Neuronal stem cell (in vitro differentiated cells): ENCODE data around the gene SLC25A6.

Experiments
- DNase-seq: peaks from one replicate; pipeline ENCODE4 v3.0.0-alpha.2; 2013; ENCODE audit warnings: low spot score
- H2AFZ ChIP-seq: one replicate; pipeline ENCODE4 v1.6.1; 2013; ENCODE audit warnings: mild to moderate bottlenecking, low read length, inconsistent platforms
- H2AK5ac ChIP-seq: 2 replicates; pipeline ENCODE4 v1.6.1; 2013; ENCODE audit warnings: low read depth, mild to moderate bottlenecking, inconsistent platforms, low read length, moderate library complexity, mixed read lengths
- H2BK120ac ChIP-seq: 2 replicates; pipeline ENCODE4 v1.6.1; 2013; ENCODE audit warnings: low read depth, mild to moderate bottlenecking, inconsistent platforms, low read length, moderate library complexity, mixed read lengths
- H2BK12ac ChIP-seq: one replicate; pipeline ENCODE4 v1.6.1; 2013; ENCODE audit warnings: low read length, inconsistent platforms
- H2BK15ac ChIP-seq: 2 replicates; pipeline ENCODE4 v1.6.1; 2013; ENCODE audit warnings: mild to moderate bottlenecking, low read length, inconsistent platforms, mixed read lengths
- H2BK5ac ChIP-seq: one replicate; pipeline ENCODE4 v1.6.1; 2013; ENCODE audit warnings: inconsistent platforms, mild to moderate bottlenecking, low read length, moderate library complexity
- H3K14ac ChIP-seq: one replicate; pipeline ENCODE4 v1.6.1; 2013; ENCODE audit warnings: low read length, inconsistent platforms
- H3K18ac ChIP-seq: 2 replicates; pipeline ENCODE4 v1.6.1; 2013; ENCODE audit warnings: low read length, inconsistent platforms
- H3K23ac ChIP-seq: 2 replicates; pipeline ENCODE4 v1.6.1; 2013; ENCODE audit warnings: low read depth, mild to moderate bottlenecking, mixed read lengths, low read length, inconsistent platforms; ENCODE audit not compliant: poor library complexity
- H3K27ac ChIP-seq: replicated peaks from 3 replicates; pipeline ENCODE4 v1.5.1; 2013; ENCODE audit warnings: low read length, inconsistent platforms
- H3K27me3 ChIP-seq, 3 experiments: 2 replicates each; pipeline ENCODE4 v1.6.1; 2013; ENCODE audit warnings: low read length in 3 of 3, mild to moderate bottlenecking in 2 of 3, inconsistent platforms in 1 of 3, low read depth in 1 of 3, mixed read lengths in 1 of 3, moderate library complexity in 1 of 3; ENCODE audit not compliant: control insufficient read depth in 3 of 3, insufficient read depth in 3 of 3
- H3K36me3 ChIP-seq, 2 donors: replicated peaks in 1 of 2; 2 replicates each; pipeline ENCODE4 v1.6.1; 2013; ENCODE audit warnings: low read length in 2 of 2; ENCODE audit not compliant: control insufficient read depth in 2 of 2, insufficient read depth in 2 of 2
- H3K4ac ChIP-seq: 2 replicates; pipeline ENCODE4 v1.6.1; 2013; ENCODE audit warnings: inconsistent platforms, mild to moderate bottlenecking, low read length, moderate library complexity
- H3K4me1 ChIP-seq, 2 donors: 1 replicate in 1 of 2; 2 replicates in 1 of 2; pipeline ENCODE4 v1.6.1; 2013; ENCODE audit warnings: low read length in 2 of 2, low read depth in 1 of 2; ENCODE audit not compliant: control insufficient read depth in 2 of 2, insufficient read depth in 1 of 2
- H3K4me2 ChIP-seq: one replicate; pipeline ENCODE4 v1.6.1; 2013; ENCODE audit warnings: mild to moderate bottlenecking, low read length, inconsistent platforms; ENCODE audit not compliant: insufficient read depth, poor library complexity, severe bottlenecking
- H3K4me3 ChIP-seq, 2 donors: 2 replicates each; pipeline ENCODE4 v1.5.1; 2013; ENCODE audit warnings: low read length in 2 of 2, mild to moderate bottlenecking in 2 of 2, inconsistent platforms in 1 of 2, moderate library complexity in 1 of 2
- H3K79me1 ChIP-seq: one replicate; pipeline ENCODE4 v1.6.1; 2013; ENCODE audit warnings: low read depth, mild to moderate bottlenecking, inconsistent platforms, low read length, moderate library complexity
- H3K9ac ChIP-seq: one replicate; pipeline ENCODE4 v1.6.1; 2013; ENCODE audit warnings: mild to moderate bottlenecking, low read depth, low read length, inconsistent platforms; ENCODE audit not compliant: poor library complexity
- H3K9me3 ChIP-seq, 2 donors: replicated peaks in 1 of 2; 2 replicates each; pipeline versions ENCODE3 to v1.6.1; 2013; ENCODE audit warnings: low read length in 2 of 2, mild to moderate bottlenecking in 2 of 2, inconsistent platforms in 1 of 2, low read depth in 1 of 2, mixed read lengths in 1 of 2, moderate library complexity in 1 of 2; ENCODE audit not compliant: control insufficient read depth in 2 of 2, insufficient read depth in 1 of 2
- H4K8ac ChIP-seq: one replicate; pipeline ENCODE4 v1.6.1; 2013; ENCODE audit warnings: low read depth, mild to moderate bottlenecking, inconsistent platforms, low read length, moderate library complexity
- H4K91ac ChIP-seq: one replicate; pipeline ENCODE4 v1.6.1; 2013; ENCODE audit warnings: low read length, low read depth, mild to moderate bottlenecking, inconsistent platforms; ENCODE audit not compliant: poor library complexity
- WGBS, 2 donors: extraction: QIAGEN DNeasy Blood & Tissue Kit; methylation state at CpG; one replicate each; pipeline ENCODE4 v1.1.7; 2013; ENCODE audit warnings: missing lambda C conversion rate in 2 of 2, mixed read lengths in 1 of 2; ENCODE audit not compliant: insufficient read length in 2 of 2, insufficient replicate concordance in 1 of 2; ENCODE audit errors: extremely low coverage in 2 of 2; 5-methylcytosine and 5-hydroxymethylcytosine counted together

SLC25A6 gene

DNA sequence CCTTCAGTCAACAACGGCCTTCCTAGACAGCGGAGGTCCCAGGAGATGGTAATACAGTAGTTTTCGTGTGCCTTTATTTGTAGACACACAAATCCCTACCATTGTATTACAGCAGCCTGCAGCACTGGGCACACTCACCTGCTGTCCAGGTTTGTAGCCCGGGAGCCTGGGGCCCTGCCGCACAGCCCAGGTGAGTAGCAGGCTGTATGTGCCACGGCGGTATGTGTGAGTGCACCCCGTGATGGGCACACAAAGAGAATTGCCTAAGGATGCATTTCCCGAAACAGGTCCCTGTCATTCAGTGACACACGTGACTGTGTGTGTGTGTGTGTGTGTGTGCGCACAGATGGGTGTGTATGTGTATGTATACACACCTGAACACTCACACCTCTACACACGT is 8.1 kb upstream of the SLC25A6 start:
- no CpG with 5 or more reads among the region's 12 CpGs for WGBS, 2 donors
- Histone ChIP-seq H2AK5ac (no peak overlapping the region), H3K14ac (no peak overlapping the region), H4K91ac (no peak overlapping the region), H3K36me3 (peaks cover 39 to 74% of the 10 kb centered on the region in 2 donors), H2BK120ac (no peak overlapping the region), H3K79me1 (peaks cover 18% of the 10 kb centered on the region), H3K23ac (no peak overlapping the region), H3K4me1 (no peaks in the 10 kb centered on the region), H4K8ac (no peak overlapping the region), H2BK15ac (no peak overlapping the region), H3K18ac (no peak overlapping the region), H3K4ac (no peak overlapping the region), H3K4me2 (no peak overlapping the region), H2AFZ (no peak overlapping the region), H2BK12ac (no peak overlapping the region), H2BK5ac (no peak overlapping the region), H3K27ac (no peak overlapping the region), H3K4me3 (no peak overlapping the region), H3K9ac (no peak overlapping the region), H3K27me3 (no peaks in the 10 kb centered on the region), H3K9me3 (peaks cover 4 to 5% of the 10 kb centered on the region in 2 donors)
- DNase-seq = no peak

DNA sequence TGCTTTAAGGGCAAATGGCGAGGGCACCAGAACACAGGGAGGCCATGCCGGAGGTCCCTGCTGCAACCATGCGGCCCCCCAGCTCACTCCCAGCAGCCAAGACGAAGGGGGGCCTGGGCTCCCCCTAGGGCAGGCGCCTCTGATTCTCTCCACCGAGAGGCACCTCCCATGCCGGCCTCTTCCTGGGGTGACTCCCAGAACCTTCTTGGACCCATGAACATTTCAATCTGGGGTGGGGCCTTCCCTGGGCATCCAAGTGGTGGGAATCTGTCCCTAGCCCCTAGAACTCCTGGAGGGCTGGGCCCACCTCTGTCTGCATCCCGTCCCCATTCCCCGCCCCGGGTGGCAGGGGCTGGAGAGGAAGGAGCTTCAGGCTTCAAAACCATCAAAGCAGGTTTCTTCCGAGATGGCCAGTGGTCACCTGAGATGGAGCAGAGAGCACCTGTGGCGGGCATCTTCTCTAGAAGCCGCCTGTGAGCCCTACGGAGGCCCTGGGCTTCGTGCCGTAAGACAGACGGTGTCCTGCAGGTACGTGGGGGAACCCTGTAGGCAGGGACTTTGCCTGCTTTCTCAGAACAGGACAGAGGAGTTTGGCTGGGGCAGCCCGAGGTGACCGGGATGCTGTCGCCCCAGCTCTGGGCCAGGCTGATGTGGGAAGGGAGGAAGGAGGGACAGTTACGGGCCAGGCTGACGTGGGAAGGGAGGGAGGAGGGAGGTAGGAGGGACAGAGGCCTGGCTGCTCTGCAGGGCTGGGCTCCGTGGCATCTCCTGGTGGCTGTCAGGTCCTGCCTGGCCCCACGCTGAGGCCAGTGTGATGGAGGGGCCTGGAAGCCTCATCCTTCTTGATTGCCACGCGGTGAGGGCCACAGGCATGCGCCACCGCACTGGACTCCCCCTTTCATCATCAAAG is 6.8 kb upstream of the SLC25A6 start:
- H3K27ac ChIP-seq = peak overlapping the region; percentile 22
- no peak overlapping the region for H2BK120ac ChIP-seq
- peaks cover 27 to 61% of the 10 kb centered on the region in 2 donors for H3K36me3 ChIP-seq
- no peak overlapping the region for H3K14ac ChIP-seq
- no peak overlapping the region for H2AFZ ChIP-seq
- H2AK5ac ChIP-seq = no peak overlapping the region
- H3K79me1 ChIP-seq = peaks cover 20% of the 10 kb centered on the region
- DNase-seq = no peak
- H2BK12ac ChIP-seq = no peak overlapping the region
- H3K9me3 ChIP-seq = peaks cover 0 to 3% of the 10 kb centered on the region in 2 donors
- H4K8ac ChIP-seq = no peak overlapping the region
- H3K4me2 ChIP-seq = no peak overlapping the region
- no peak overlapping the region for H3K23ac ChIP-seq
- H3K9ac ChIP-seq = no peak overlapping the region
- H2BK5ac ChIP-seq = peak overlapping the region; percentile 66
- peak overlapping the region in 1 of 2 donors; percentile 19 for H3K4me3 ChIP-seq
- no peak overlapping the region for H4K91ac ChIP-seq
- no peak overlapping the region for H3K18ac ChIP-seq
- H3K4me1 ChIP-seq = peaks cover 0 to 2% of the 10 kb centered on the region in 2 donors
- H3K4ac ChIP-seq = no peak overlapping the region
- H3K27me3 ChIP-seq = no peaks in the 10 kb centered on the region
- H2BK15ac ChIP-seq = no peak overlapping the region
- WGBS, 2 donors = no CpG with 5 or more reads among the region's 29 CpGs

DNA sequence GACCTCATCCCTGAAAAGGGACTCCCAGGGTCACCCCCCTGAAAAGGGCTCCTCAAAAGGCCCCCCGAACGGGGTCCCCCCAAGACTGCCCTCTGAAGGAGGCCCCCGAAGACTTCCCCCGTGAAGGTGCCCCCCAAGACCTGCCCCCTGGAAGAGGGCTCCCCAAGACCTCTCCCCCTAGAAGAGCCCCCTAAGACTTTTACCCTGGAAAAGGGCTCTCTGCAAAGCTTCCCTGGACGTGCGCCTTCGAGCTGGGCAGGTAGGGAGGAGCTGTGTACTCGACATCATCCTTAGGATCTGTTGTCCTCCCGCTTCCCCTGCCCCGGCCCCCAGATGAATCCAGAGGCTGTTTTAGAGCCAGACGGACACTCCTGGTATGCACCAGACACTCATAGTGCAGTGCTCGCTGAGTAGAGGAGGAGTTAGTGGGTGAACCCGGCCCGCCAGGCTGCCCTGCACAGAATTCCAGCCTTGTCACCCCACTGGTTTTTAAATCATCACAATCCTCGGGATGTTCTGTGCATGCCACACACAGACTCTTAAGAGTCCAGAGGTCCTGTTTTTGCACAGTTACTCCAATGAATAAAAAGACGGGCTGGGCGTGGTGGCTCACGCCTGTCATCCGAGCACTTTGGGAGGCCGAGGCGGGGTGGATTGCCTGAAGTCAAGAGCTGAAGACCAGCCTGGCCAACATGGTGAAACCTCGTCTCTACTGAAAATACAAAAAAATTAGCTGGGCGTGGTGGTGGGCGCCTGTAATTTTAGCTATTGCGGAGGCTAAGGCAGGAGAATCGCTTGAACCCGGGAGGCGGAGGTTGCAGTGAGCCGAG is 5.7 kb upstream of the SLC25A6 start:
- Histone ChIP-seq H3K23ac (no peak overlapping the region), H4K91ac (no peak overlapping the region), H3K36me3 (peaks cover 19 to 51% of the 10 kb centered on the region in 2 donors), H2BK15ac (no peak overlapping the region), H3K4me2 (no peak overlapping the region), H3K4ac (no peak overlapping the region), H4K8ac (no peak overlapping the region), H3K9ac (no peak overlapping the region), H2BK12ac (no peak overlapping the region), H3K14ac (no peak overlapping the region), H3K9me3 (peaks cover 0 to 2% of the 10 kb centered on the region in 2 donors), H3K27ac (no peak overlapping the region), H3K4me1 (peaks cover 0 to 6% of the 10 kb centered on the region in 2 donors), H2BK5ac (no peak overlapping the region), H3K4me3 (no peak overlapping the region), H2AK5ac (no peak overlapping the region), H3K27me3 (no peaks in the 10 kb centered on the region), H3K79me1 (peaks cover 18% of the 10 kb centered on the region), H3K18ac (no peak overlapping the region), H2AFZ (no peak overlapping the region), H2BK120ac (no peak overlapping the region)
- no peak for DNase-seq
- WGBS, 2 donors = no CpG with 5 or more reads among the region's 29 CpGs

DNA sequence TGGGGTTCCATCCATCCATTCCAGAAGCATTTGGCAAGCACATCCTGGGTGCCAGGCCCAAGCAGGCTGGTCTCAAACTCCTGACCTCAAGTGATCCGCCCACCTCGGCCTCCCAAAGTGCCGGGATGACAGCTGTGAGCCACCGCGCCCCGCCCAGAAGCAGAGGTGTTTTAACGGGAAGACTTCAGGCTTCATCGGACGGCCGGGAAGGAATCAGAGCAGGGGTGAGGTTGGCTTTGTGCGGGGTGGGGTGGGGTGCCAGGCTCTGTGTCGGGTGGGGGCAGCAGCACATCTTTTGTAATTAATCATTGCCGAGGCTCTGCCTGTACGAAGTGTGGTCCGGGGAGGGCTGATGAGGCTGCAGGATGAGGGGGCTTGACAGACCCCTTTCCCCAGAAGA is 5.1 kb upstream of the SLC25A6 start:
- no peak overlapping the region for H3K23ac ChIP-seq
- H2BK15ac ChIP-seq = no peak overlapping the region
- no peak overlapping the region for H3K27ac ChIP-seq
- no peak overlapping the region for H2AK5ac ChIP-seq
- peaks cover 0 to 2% of the 10 kb centered on the region in 2 donors for H3K9me3 ChIP-seq
- H3K27me3 ChIP-seq = no peaks in the 10 kb centered on the region
- H3K4me3 ChIP-seq = no peak overlapping the region
- H3K14ac ChIP-seq = no peak overlapping the region
- H4K91ac ChIP-seq = no peak overlapping the region
- no peak overlapping the region for H2BK120ac ChIP-seq
- peaks cover 0 to 6% of the 10 kb centered on the region in 2 donors for H3K4me1 ChIP-seq
- peaks cover 17% of the 10 kb centered on the region for H3K79me1 ChIP-seq
- H3K9ac ChIP-seq = no peak overlapping the region
- no peak overlapping the region for H4K8ac ChIP-seq
- no peak overlapping the region for H2BK5ac ChIP-seq
- peaks cover 17 to 49% of the 10 kb centered on the region in 2 donors for H3K36me3 ChIP-seq
- no peak overlapping the region for H3K18ac ChIP-seq
- no peak for DNase-seq
- no peak overlapping the region for H3K4me2 ChIP-seq
- no peak overlapping the region for H2AFZ ChIP-seq
- no peak overlapping the region for H2BK12ac ChIP-seq
- no CpG with 5 or more reads among the region's 15 CpGs for whole genome bisulfite sequencing, 2 donors
- no peak overlapping the region for H3K4ac ChIP-seq
